ENCODE measurements around the gene ARVCF. TPM values are rescaled to one million over a fixed set of nuclear protein-coding genes. Genes with fewer than 3 reads are reported as not detected.

Gene ARVCF
- total RNA-seq, 1 experiment from 2014 or later, result 11.1 TPM

- ChIA-PET CTCF (no interaction called here), POLR2A (ENCODE audit: low non-redundant PET) (no interaction called here)
- Histone ChIP-seq H3K4me3 (ENCODE audit: low read depth, low read length, poor library complexity, severe bottlenecking) (no peak overlapping the region), H3K27me3 (replicated peaks; ENCODE audit: insufficient read depth, low read depth, low read length, poor library complexity) (no peaks in the 10 kb centered on the region), H3K4me1 (ENCODE audit: insufficient read depth, low read length, poor library complexity, severe bottlenecking) (peaks cover 15% of the 10 kb centered on the region), H3K9me3 (ENCODE audit: low read depth, low read length, poor library complexity, severe bottlenecking) (no peaks in the 10 kb centered on the region), H3K36me3 (ENCODE audit: insufficient read depth, low read length, poor library complexity, severe bottlenecking) (peaks cover 16% of the 10 kb centered on the region), H3K27ac (ENCODE audit: low read depth, low read length, poor library complexity, severe bottlenecking) (no peak overlapping the region)
- TF ChIP-seq, protein P1, sequence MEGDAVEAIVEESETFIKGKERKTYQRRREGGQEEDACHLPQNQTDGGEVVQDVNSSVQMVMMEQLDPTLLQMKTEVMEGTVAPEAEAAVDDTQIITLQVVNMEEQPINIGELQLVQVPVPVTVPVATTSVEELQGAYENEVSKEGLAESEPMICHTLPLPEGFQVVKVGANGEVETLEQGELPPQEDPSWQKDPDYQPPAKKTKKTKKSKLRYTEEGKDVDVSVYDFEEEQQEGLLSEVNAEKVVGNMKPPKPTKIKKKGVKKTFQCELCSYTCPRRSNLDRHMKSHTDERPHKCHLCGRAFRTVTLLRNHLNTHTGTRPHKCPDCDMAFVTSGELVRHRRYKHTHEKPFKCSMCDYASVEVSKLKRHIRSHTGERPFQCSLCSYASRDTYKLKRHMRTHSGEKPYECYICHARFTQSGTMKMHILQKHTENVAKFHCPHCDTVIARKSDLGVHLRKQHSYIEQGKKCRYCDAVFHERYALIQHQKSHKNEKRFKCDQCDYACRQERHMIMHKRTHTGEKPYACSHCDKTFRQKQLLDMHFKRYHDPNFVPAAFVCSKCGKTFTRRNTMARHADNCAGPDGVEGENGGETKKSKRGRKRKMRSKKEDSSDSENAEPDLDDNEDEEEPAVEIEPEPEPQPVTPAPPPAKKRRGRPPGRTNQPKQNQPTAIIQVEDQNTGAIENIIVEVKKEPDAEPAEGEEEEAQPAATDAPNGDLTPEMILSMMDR (conservative IDR thresholded peaks at IDR 0.05; ENCODE audit: low read depth, low read length), result no peak
- TF ChIP-seq EZH2 (IDR thresholded peaks at IDR 0.05; ENCODE audit: borderline replicate concordance, low read depth, low read length, poor library complexity, severe bottlenecking), result no peak
- BruUV-seq (replicated peaks), result no TSS peak
- intact Hi-C loops (cut with micrococcal nuclease; ENCODE audit: unreplicated experiment), result no loop called here
- DNase-seq (ENCODE audit: low spot score), result no peak
These were observed 65.3 kb downstream of the ARVCF start for GRCh38 chr22:19951346-19951745.

DNA sequence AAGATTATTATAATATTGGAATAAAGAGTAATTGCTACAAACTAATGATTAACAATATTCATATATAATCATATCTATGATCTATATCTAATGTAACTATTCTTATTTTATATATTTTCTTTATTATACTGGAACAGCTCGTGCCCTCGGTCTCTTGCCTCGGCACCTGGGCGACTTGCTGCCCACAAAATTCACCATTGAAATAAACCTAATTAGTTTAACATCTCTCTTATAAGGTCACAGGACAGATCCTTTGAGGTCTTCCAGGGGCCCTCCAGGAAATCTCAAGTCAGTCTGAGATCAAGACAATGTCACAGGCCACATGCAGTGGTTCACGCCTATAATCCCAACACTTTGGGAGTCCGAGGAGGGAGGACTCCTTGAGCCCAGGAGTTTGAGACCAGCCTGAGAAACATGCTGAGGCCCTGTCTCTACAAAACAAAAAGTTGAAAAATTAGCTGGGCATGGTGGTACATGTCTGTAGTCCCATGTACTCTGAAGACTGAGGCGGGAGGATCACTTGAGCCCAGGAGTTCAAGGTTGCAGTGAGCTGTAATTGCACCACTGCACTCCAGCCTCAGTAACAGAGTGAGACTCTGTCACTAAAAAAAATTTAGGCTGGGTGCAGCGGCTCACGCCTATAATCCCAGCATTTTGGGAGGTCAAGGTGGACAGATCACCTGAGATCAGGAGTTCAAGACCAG, 68.4 kb downstream of the ARVCF start:
- BruUV-seq (replicated peaks), result no TSS peak
- Histone ChIP-seq H3K27me3 (replicated peaks; ENCODE audit: insufficient read depth, low read depth, low read length, poor library complexity) (no peaks in the 10 kb centered on the region), H3K4me1 (ENCODE audit: insufficient read depth, low read length, poor library complexity, severe bottlenecking) (peaks cover 27% of the 10 kb centered on the region), H3K9me3 (ENCODE audit: low read depth, low read length, poor library complexity, severe bottlenecking) (no peaks in the 10 kb centered on the region), H3K27ac (ENCODE audit: low read depth, low read length, poor library complexity, severe bottlenecking) (no peak overlapping the region), H3K4me3 (ENCODE audit: low read depth, low read length, poor library complexity, severe bottlenecking) (no peak overlapping the region), H3K36me3 (ENCODE audit: insufficient read depth, low read length, poor library complexity, severe bottlenecking) (peaks cover 16% of the 10 kb centered on the region)
- POLR2A ChIA-PET (ENCODE audit: low non-redundant PET), result no interaction called here
- intact Hi-C loops (cut with micrococcal nuclease; ENCODE audit: unreplicated experiment), result no loop called here
- TF ChIP-seq, protein P1 (conservative IDR thresholded peaks at IDR 0.05; ENCODE audit: low read depth, low read length), result no peak
- no peak for TF ChIP-seq EZH2 (IDR thresholded peaks at IDR 0.05; ENCODE audit: borderline replicate concordance, low read depth, low read length, poor library complexity, severe bottlenecking)
- DNase-seq (ENCODE audit: low spot score), result no peak
- CTCF ChIA-PET, result interaction anchor here (0.7 to 1.3 kb wide), 2 partner anchors 14 to 218 kb away, joined by 4 to 6 read pairs; no protein-coding TSS in a partner anchor

- Histone ChIP-seq H3K27me3 (replicated peaks; ENCODE audit: insufficient read depth, low read depth, low read length, poor library complexity) (no peaks in the 10 kb centered on the region), H3K4me3 (ENCODE audit: low read depth, low read length, poor library complexity, severe bottlenecking) (peak overlapping the region; percentile 81), H3K4me1 (ENCODE audit: insufficient read depth, low read length, poor library complexity, severe bottlenecking) (peaks cover 35% of the 10 kb centered on the region), H3K27ac (ENCODE audit: low read depth, low read length, poor library complexity, severe bottlenecking) (peak overlapping the region; percentile 98), H3K36me3 (ENCODE audit: insufficient read depth, low read length, poor library complexity, severe bottlenecking) (peaks cover 4% of the 10 kb centered on the region), H3K9me3 (ENCODE audit: low read depth, low read length, poor library complexity, severe bottlenecking) (no peaks in the 10 kb centered on the region)
- CTCF ChIA-PET, result interaction anchor here (2.9 kb wide), 1 partner anchor 213 kb away, joined by 22 read pairs; no protein-coding TSS in a partner anchor
- intact Hi-C loops (cut with micrococcal nuclease; ENCODE audit: unreplicated experiment), result no loop called here
- POLR2A ChIA-PET (ENCODE audit: low non-redundant PET), result interaction anchor here (0.8 kb wide), 1 partner anchor 12 kb away, joined by 3 read pairs; no protein-coding TSS in a partner anchor
- no peak for TF ChIP-seq EZH2 (IDR thresholded peaks at IDR 0.05; ENCODE audit: borderline replicate concordance, low read depth, low read length, poor library complexity, severe bottlenecking)
- TF ChIP-seq, protein P1 (conservative IDR thresholded peaks at IDR 0.05; ENCODE audit: low read depth, low read length), result 0 out of 2 replicates have a peak, but pooled peaks have one; percentile 8
- peak; percentile 73 for DNase-seq (ENCODE audit: low spot score)
- no TSS peak for BruUV-seq (replicated peaks)
These were observed 73.3 kb downstream of the ARVCF start for GRCh38 chr22:19943082-19944026.
